ENCODE measurements around the gene RPL19. TPM values are rescaled to one million over a fixed set of nuclear protein-coding genes. Genes with fewer than 3 reads are reported as not detected.
"Not testable (repeated sequence)": the region's sequence is repeated elsewhere in the genome, so short reads cannot be mapped to it uniquely, and the experiment has no call there.

The RPL19 gene
- total and polyA plus RNA-seq, 5 experiments from 2014 or later, result 3,521 to 4,559 (median 3,970) TPM

GRCh38 chr17:39240631-39241030 lies 40.5 kb downstream of the RPL19 start:
- no peak overlapping the region for H3K4me3 Mint-ChIP-seq
- H3K27ac Mint-ChIP-seq, result peak overlapping the region in 3 of 10 donors; percentile 13 to 61 (median 44)
- no peak for DNase-seq
- no peaks in the 10 kb centered on the region for H3K36me3 Mint-ChIP-seq
- no peaks in the 10 kb centered on the region for H3K27me3 Mint-ChIP-seq
- POLR2A ChIA-PET, result interaction anchor here (1.8 to 9.6 kb wide), 2 partner anchors 34 to 41 kb away, joined by 4 to 134 read pairs; partner anchors contain the start of gene RPL19
- ATAC-seq, result no peak
- no peaks in the 10 kb centered on the region for H3K9me3 Mint-ChIP-seq
- peaks cover 20 to 49% (median 45%) of the 10 kb centered on the region in 4 donors for H3K4me1 Mint-ChIP-seq

- Mint-ChIP-seq H3K36me3 (no peaks in the 10 kb centered on the region), H3K4me3 (no peak overlapping the region), H3K27ac (peak overlapping the region in 1 of 10 donors; percentile 53), H3K27me3 (no peaks in the 10 kb centered on the region), H3K4me1 (peaks cover 17 to 34% (median 31%) of the 10 kb centered on the region in 4 donors), H3K9me3 (no peaks in the 10 kb centered on the region)
- ATAC-seq (no peak), DNase-seq (no peak)
- POLR2A ChIA-PET, result interaction anchor here (0.7 to 9.6 kb wide), 4 partner anchors 7 to 465 kb away, joined by 7 to 134 read pairs (median 14); partner anchors contain the start of gene RPL19
Measured at GRCh38 chr17:39243155-39243554, 43.1 kb downstream of the RPL19 start.

GRCh38 chr17:39244016-39244599 lies 44.0 kb downstream of the RPL19 start:
- Mint-ChIP-seq H3K4me3 (peak overlapping the region in 3 of 10 donors; percentile 18 to 50 (median 27)), H3K4me1 (peaks cover 9 to 25% (median 22%) of the 10 kb centered on the region in 4 donors), H3K27me3 (no peaks in the 10 kb centered on the region), H3K9me3 (no peaks in the 10 kb centered on the region), H3K27ac (peak overlapping the region in 5 of 10 donors; percentile 13 to 56 (median 40)), H3K36me3 (peaks cover 0 to 2% (median 0%) of the 10 kb centered on the region in 3 donors)
- no peak for DNase-seq
- POLR2A ChIA-PET, result interaction anchor here (0.5 to 9.6 kb wide), 8 partner anchors 8 to 277 kb away, joined by 3 to 134 read pairs (median 4); partner anchors contain the start of genes FBXO47, MED1 and RPL19
- peak in 1 of 2 donors; percentile 4 for ATAC-seq

GRCh38 chr17:39244600-39245570 lies 44.8 kb downstream of the RPL19 start:
- ATAC-seq (peak; percentile 89 to 92), DNase-seq (peak; percentile 70 to 92 (median 84))
- H3K36me3 Mint-ChIP-seq, result peaks cover 0 to 2% (median 0%) of the 10 kb centered on the region in 3 donors
- no peaks in the 10 kb centered on the region for H3K27me3 Mint-ChIP-seq
- H3K9me3 Mint-ChIP-seq, result no peaks in the 10 kb centered on the region
- H3K4me3 Mint-ChIP-seq, result peak overlapping the region in 8 of 10 donors; percentile 27 to 65 (median 53)
- POLR2A ChIA-PET, result interaction anchor here (0.5 to 9.6 kb wide), 9 partner anchors 9 to 278 kb away, joined by 3 to 134 read pairs (median 4); partner anchors contain the start of genes FBXO47, MED1 and RPL19
- peak overlapping the region in 6 of 10 donors; percentile 9 to 90 (median 68) for H3K27ac Mint-ChIP-seq
- H3K4me1 Mint-ChIP-seq, result peaks cover 6 to 18% (median 15%) of the 10 kb centered on the region in 4 donors

- ATAC-seq (no peak), DNase-seq (no peak)
- H3K4me1 Mint-ChIP-seq, result peaks cover 5 to 16% (median 13%) of the 10 kb centered on the region in 4 donors
- no peaks in the 10 kb centered on the region for H3K9me3 Mint-ChIP-seq
- H3K27me3 Mint-ChIP-seq, result no peaks in the 10 kb centered on the region
- H3K4me3 Mint-ChIP-seq, result no peak overlapping the region
- POLR2A ChIA-PET, result interaction anchor here (1.2 to 9.6 kb wide), 2 partner anchors 21 to 40 kb away, joined by 3 to 134 read pairs; partner anchors contain the start of gene STAC2
- peak overlapping the region in 1 of 10 donors; percentile 53 for H3K27ac Mint-ChIP-seq
- peaks cover 0 to 2% (median 0%) of the 10 kb centered on the region in 3 donors for H3K36me3 Mint-ChIP-seq
Measured at GRCh38 chr17:39246274-39246673, 46.2 kb downstream of the RPL19 start.

- not testable (repeated sequence) for H3K27ac Mint-ChIP-seq
Measured at GRCh38 chr17:39250076-39250475, 50.0 kb downstream of the RPL19 start.

GRCh38 chr17:39251997-39252396 lies 51.9 kb downstream of the RPL19 start:
- Mint-ChIP-seq H3K4me3 (no peak overlapping the region), H3K27me3 (no peaks in the 10 kb centered on the region), H3K27ac (peak overlapping the region in 1 of 10 donors; percentile 22), H3K4me1 (peaks cover 0 to 2% (median 0%) of the 10 kb centered on the region in 4 donors), H3K36me3 (peaks cover 0 to 37% (median 0%) of the 10 kb centered on the region in 3 donors), H3K9me3 (no peaks in the 10 kb centered on the region)
- POLR2A ChIA-PET, result interaction anchor here (0.7 kb wide), 1 partner anchor 32 kb away, joined by 4 read pairs; no protein-coding TSS in a partner anchor
- no peak for DNase-seq
- ATAC-seq, result no peak

More at GRCh38 chr17:39250076-39250475, 50.0 kb downstream of the RPL19 start:
- POLR2A ChIA-PET, result interaction anchor here (1.2 kb wide), 1 partner anchor 50 kb away, joined by 3 read pairs; the partner anchor contains the start of gene RPL19
- not testable (repeated sequence) for H3K4me3 Mint-ChIP-seq, H3K27me3 Mint-ChIP-seq, H3K9me3 Mint-ChIP-seq, H3K4me1 Mint-ChIP-seq, DNase-seq, ATAC-seq
- H3K36me3 Mint-ChIP-seq, result peaks cover 0 to 22% (median 0%) of the 10 kb centered on the region in 3 donors

GRCh38 chr17:39252788-39253460 lies 52.8 kb downstream of the RPL19 start:
- Mint-ChIP-seq H3K27ac (no peak overlapping the region), H3K4me3 (no peak overlapping the region), H3K4me1 (peaks cover 0 to 2% (median 0%) of the 10 kb centered on the region in 4 donors), H3K27me3 (no peaks in the 10 kb centered on the region), H3K36me3 (peaks cover 0 to 45% (median 0%) of the 10 kb centered on the region in 3 donors), H3K9me3 (no peaks in the 10 kb centered on the region)
- DNase-seq, result no peak
- POLR2A ChIA-PET, result interaction anchor here (0.7 kb wide), 1 partner anchor 33 kb away, joined by 4 read pairs; no protein-coding TSS in a partner anchor
- no peak for ATAC-seq

Other genes starting within 250 kb of the RPL19 start
- under 1 TPM in 1 of 2 experiments, not detected in 1; 0.22 TPM for gene FBXO47, start 232.9 kb upstream of the RPL19 start, total RNA-seq
- gene FBXO47, start 232.9 kb upstream of the RPL19 start, polyA plus RNA-seq, result not detected
- gene PLXDC1, start 48.6 kb upstream of the RPL19 start, total RNA-seq, result 10 to 100 TPM; 34.4 to 37.3 TPM
- 10 to 100 TPM; 14.0 to 23.6 (median 15.9) TPM for gene PLXDC1, start 48.6 kb upstream of the RPL19 start, polyA plus RNA-seq
- not detected for gene ARL5C, start 34.1 kb upstream of the RPL19 start, total RNA-seq
- not detected for gene ARL5C, start 34.1 kb upstream of the RPL19 start, polyA plus RNA-seq
- 10 to 100 TPM; 11.8 to 12.0 TPM for gene CACNB1, start 2.6 kb upstream of the RPL19 start, total RNA-seq
- under 1 TPM in 2 of 3 donors, not detected in 1; 0.75 to 0.82 TPM for gene CACNB1, start 2.6 kb upstream of the RPL19 start, polyA plus RNA-seq
- under 1 TPM; 0.23 to 0.27 TPM for gene STAC2, start 25.7 kb downstream of the RPL19 start, total RNA-seq
- gene STAC2, start 25.7 kb downstream of the RPL19 start, polyA plus RNA-seq, result under 1 TPM in 1 of 3 donors, not detected in 2; 0.07 TPM
- gene FBXL20, start 201.3 kb downstream of the RPL19 start, total RNA-seq, result 10 to 100 TPM; 33.4 to 34.3 TPM
- 1 to 10 TPM; 2.6 to 3.4 (median 3.2) TPM for gene FBXL20, start 201.3 kb downstream of the RPL19 start, polyA plus RNA-seq